ENCODE measurements around the gene KRTAP27-1. TPM values are rescaled to one million over a fixed set of nuclear protein-coding genes. Genes with fewer than 3 reads are reported as not detected.

KRTAP27-1 gene
- total RNA-seq (2022), result not detected in 2 replicates
- Bru-seq, nascent RNA, result not detected
- not detected for BruChase-seq, experiment 1, labeled RNA remaining after a 6-hour chase
- BruChase-seq, experiment 2, labeled RNA remaining after a 2-hour chase, result not detected
- long read RNA-seq, result 0 reads

DNA sequence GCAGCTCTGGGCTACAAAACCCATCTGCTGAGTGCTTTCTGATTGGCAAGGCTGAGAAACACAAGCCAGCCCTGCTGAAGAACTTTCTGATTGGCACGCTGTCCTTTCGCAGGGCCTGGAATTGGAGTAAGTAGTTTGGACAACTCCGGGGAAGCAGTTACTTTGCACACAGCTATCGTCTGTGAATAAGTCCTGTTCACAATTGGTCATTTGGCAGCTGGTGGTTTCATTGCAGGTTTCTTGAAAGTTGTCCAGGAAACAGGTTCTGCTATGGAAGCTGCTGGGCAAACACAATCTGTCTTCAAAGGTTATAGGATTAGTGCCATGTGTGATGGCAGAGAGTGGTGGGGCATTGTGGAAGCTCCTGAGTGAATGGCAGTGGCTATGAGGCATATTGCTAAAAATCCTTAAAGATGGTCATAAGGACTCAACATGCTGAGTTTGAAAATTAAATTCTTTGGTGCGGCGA, at the start of gene KRTAP27-1:
TSS of gene KRTAP27-1 (minus strand) at position 419 of the 469 bp plus-strand sequence. CDS start at position 393, 26 bp downstream.
- no TSS peak for BruUV-seq (replicated peaks)

GRCh38 chr21:30382201-30382600, 44.7 kb upstream of the KRTAP27-1 start:
- ChIA-PET POLR2A (no interaction called here), CTCF (no interaction called here)
- no peak for TF ChIP-seq CTCF (IDR thresholded peaks at IDR 0.05; ENCODE audit: unreplicated experiment)
- Mint-ChIP-seq H3K4me3 (ENCODE audit: unreplicated experiment) (no peak overlapping the region), H3K27ac (ENCODE audit: low read depth, unreplicated experiment) (no peak overlapping the region), H3K36me3 (ENCODE audit: insufficient read depth, unreplicated experiment) (no peaks in the 10 kb centered on the region), H3K4me1 (ENCODE audit: insufficient read depth, unreplicated experiment) (peaks cover 9% of the 10 kb centered on the region), H3K9me3 (ENCODE audit: unreplicated experiment) (peaks cover 6% of the 10 kb centered on the region), H3K27me3 (ENCODE audit: insufficient read depth, unreplicated experiment) (peaks cover 42% of the 10 kb centered on the region)
- no peak for DNase-seq (ENCODE audit: unreplicated experiment)
- intact Hi-C loops (cut with micrococcal nuclease), result no loop called here
- no TSS peak for BruUV-seq (replicated peaks)

More for the DNA sequence above, at the start of gene KRTAP27-1:
- Mint-ChIP-seq H3K9me3 (ENCODE audit: unreplicated experiment) (no peaks in the 10 kb centered on the region), H3K4me1 (ENCODE audit: insufficient read depth, unreplicated experiment) (peaks cover 25% of the 10 kb centered on the region), H3K27ac (ENCODE audit: low read depth, unreplicated experiment) (no peak within 1 kb of the TSS), H3K4me3 (ENCODE audit: unreplicated experiment) (no peak within 1 kb of the TSS), H3K27me3 (ENCODE audit: insufficient read depth, unreplicated experiment) (no peaks in the 10 kb centered on the region), H3K36me3 (ENCODE audit: insufficient read depth, unreplicated experiment) (no peaks in the 10 kb centered on the region)
- no peak for TF ChIP-seq CTCF (IDR thresholded peaks at IDR 0.05; ENCODE audit: unreplicated experiment)
- CTCF ChIA-PET, result interaction anchor here (0.6 to 1.2 kb wide), 2 partner anchors 97 to 904 kb away, joined by 4 to 5 read pairs; no protein-coding TSS in a partner anchor
- no peak for DNase-seq (ENCODE audit: unreplicated experiment)
- POLR2A ChIA-PET, result interaction anchor here (0.6 kb wide), 1 partner anchor 8 kb away, joined by 3 read pairs; no protein-coding TSS in a partner anchor
- intact Hi-C loops (cut with micrococcal nuclease), result no loop called here

DNA sequence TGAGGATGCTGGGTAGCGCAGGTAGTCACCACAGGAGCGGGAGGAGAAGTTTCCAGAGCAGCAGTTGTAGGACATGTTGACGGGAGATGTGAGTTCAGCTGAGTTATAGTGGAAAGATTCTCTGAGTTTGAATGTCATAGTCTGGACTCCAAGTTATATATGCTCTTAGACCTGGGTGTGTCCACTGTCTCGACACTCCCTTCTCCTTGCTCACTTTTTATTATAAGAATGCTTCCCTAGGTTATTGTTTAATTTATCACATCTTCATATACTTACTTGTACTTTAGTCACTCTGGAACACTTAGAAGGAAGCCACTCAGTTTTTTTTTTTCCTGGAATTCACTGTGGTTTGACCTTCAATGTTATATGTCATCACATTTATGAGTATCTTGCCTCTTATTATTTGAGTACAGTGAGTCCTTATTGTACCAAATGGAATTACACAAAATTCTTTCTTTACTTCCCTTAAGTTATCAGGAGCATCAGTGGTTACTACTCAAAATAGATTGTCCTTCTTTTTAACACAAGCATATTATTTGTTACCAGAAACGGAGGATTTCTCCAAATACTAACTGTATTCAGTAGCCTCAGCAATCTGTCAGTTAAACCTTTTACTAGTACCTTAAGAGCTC, 34.8 kb upstream of the KRTAP27-1 start, which contains the start of gene KRTAP13-2:
TSS of gene KRTAP13-2 (minus strand) at position 133 of the 632 bp plus-strand sequence. CDS start at position 75, 58 bp downstream.
- no TSS peak for BruUV-seq (replicated peaks)
- Mint-ChIP-seq H3K4me1 (ENCODE audit: insufficient read depth, unreplicated experiment) (no peaks in the 10 kb centered on the region), H3K9me3 (ENCODE audit: unreplicated experiment) (no peaks in the 10 kb centered on the region), H3K36me3 (ENCODE audit: insufficient read depth, unreplicated experiment) (no peaks in the 10 kb centered on the region), H3K27ac (ENCODE audit: low read depth, unreplicated experiment) (no peak within 1 kb of the TSS), H3K27me3 (ENCODE audit: insufficient read depth, unreplicated experiment) (peaks cover 26% of the 10 kb centered on the region), H3K4me3 (ENCODE audit: unreplicated experiment) (no peak within 1 kb of the TSS)
- no peak for DNase-seq (ENCODE audit: unreplicated experiment)
- ChIA-PET POLR2A (no interaction called here), CTCF (no interaction called here)
- no peak for TF ChIP-seq CTCF (IDR thresholded peaks at IDR 0.05; ENCODE audit: unreplicated experiment)
- intact Hi-C loops (cut with micrococcal nuclease), result no loop called here

DNA sequence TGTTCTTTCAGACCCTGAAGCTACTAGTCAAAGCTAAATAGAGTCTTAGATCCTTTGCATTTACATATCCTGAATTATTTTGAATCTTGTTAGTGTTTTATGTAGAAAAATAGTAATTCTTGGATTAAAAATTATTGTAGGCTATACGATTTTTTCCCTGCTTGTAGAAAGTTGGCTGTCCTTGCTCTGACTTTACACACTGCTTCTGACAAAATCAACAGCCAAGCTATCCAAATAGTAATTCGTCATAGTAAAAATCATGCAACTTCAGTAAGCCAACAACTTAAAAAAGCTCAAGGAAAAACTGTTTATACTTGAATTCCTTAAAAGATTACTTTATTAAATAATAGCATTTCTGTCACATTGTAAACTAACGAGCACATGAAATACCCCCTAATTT, 18.4 kb upstream of the KRTAP27-1 start:
- Mint-ChIP-seq H3K27ac (ENCODE audit: low read depth, unreplicated experiment) (no peak overlapping the region), H3K9me3 (ENCODE audit: unreplicated experiment) (no peaks in the 10 kb centered on the region), H3K4me3 (ENCODE audit: unreplicated experiment) (no peak overlapping the region), H3K36me3 (ENCODE audit: insufficient read depth, unreplicated experiment) (no peaks in the 10 kb centered on the region), H3K4me1 (ENCODE audit: insufficient read depth, unreplicated experiment) (no peaks in the 10 kb centered on the region), H3K27me3 (ENCODE audit: insufficient read depth, unreplicated experiment) (peaks cover 61% of the 10 kb centered on the region)
- no TSS peak for BruUV-seq (replicated peaks)
- POLR2A ChIA-PET, result no interaction called here
- intact Hi-C loops (cut with micrococcal nuclease), result no loop called here
- CTCF ChIA-PET, result interaction anchor here (0.7 kb wide), 1 partner anchor 130 kb away, joined by 3 read pairs; no protein-coding TSS in a partner anchor
- TF ChIP-seq CTCF (IDR thresholded peaks at IDR 0.05; ENCODE audit: unreplicated experiment), result no peak
- no peak for DNase-seq (ENCODE audit: unreplicated experiment)

All from MCF 10A (cell line).